CD4-positive, alpha-beta memory T cell (primary cell): ENCODE data around the gene OSCAR. TPM values are rescaled to one million over a fixed set of nuclear protein-coding genes. Genes with fewer than 3 reads are reported as not detected.

Experiments used
- CTCF ChIA-PET: fragments of 350-600 bp; sonication (Branson Sonifier 250); formaldehyde crosslinking; loops from one replicate; lab custom pipeline; 2021; ENCODE audit warnings: inconsistent platforms; ENCODE audit not compliant: partially characterized antibody; lab: Charles Lee
- POLR2A ChIA-PET: fragments of 350-600 bp; sonication (Branson Sonifier 250); formaldehyde crosslinking; loops from one replicate; lab custom pipeline; 2021; ENCODE audit not compliant: partially characterized antibody; lab: Charles Lee
- DNase-seq, 5 donors: peaks; one replicate each; pipeline versions ENCODE4 v3.0.0 to v3.0.0-alpha.2; 2020 to 2022; ENCODE audit warnings: mixed read lengths in 1 of 5
- H3K27ac ChIP-seq: one replicate; pipeline ENCODE4 v1.7.0; 2013; ENCODE audit warnings: low read depth, low read length
- H3K27me3 ChIP-seq: 2 replicates; pipeline ENCODE4 v1.7.0; 2013; ENCODE audit warnings: mild to moderate bottlenecking, low read length, moderate library complexity; ENCODE audit not compliant: insufficient read depth
- H3K36me3 ChIP-seq: 2 replicates; pipeline ENCODE4 v1.7.0; 2013; ENCODE audit warnings: mild to moderate bottlenecking, low read length, moderate library complexity; ENCODE audit not compliant: insufficient read depth
- H3K4me1 ChIP-seq: 2 replicates; pipeline ENCODE4 v1.7.0; 2013; ENCODE audit warnings: mild to moderate bottlenecking, low read length, moderate library complexity; ENCODE audit not compliant: insufficient read depth
- H3K4me3 ChIP-seq, 2 donors: one replicate each; pipeline ENCODE4 v1.7.0; 2013; ENCODE audit warnings: low read length in 2 of 2, mild to moderate bottlenecking in 1 of 2
- H3K9me3 ChIP-seq, 2 donors: one replicate each; pipeline ENCODE4 v1.7.0; 2013; ENCODE audit warnings: low read length in 2 of 2, control low read depth in 1 of 2; ENCODE audit not compliant: control insufficient read depth in 1 of 2
- H3K27ac Mint-ChIP-seq, 7 donors: one replicate each; pipeline ENCODE4 v1.8.0; 2020 to 2021; ENCODE audit warnings: mixed read lengths in 7 of 7, mild to moderate bottlenecking in 6 of 7, inconsistent platforms in 3 of 7, moderate library complexity in 3 of 7
- H3K27me3 Mint-ChIP-seq, 2 donors: one replicate each; pipeline ENCODE4 v1.8.0; 2020 to 2021; ENCODE audit warnings: mixed read lengths in 2 of 2
- H3K36me3 Mint-ChIP-seq, 2 donors: one replicate each; pipeline ENCODE4 v1.8.0; 2020 to 2021; ENCODE audit warnings: mixed read lengths in 2 of 2, inconsistent platforms in 1 of 2, mild to moderate bottlenecking in 1 of 2
- H3K4me1 Mint-ChIP-seq, 4 donors: one replicate each; pipeline ENCODE4 v1.8.0; 2020 to 2021; ENCODE audit warnings: mixed read lengths in 4 of 4, mild to moderate bottlenecking in 1 of 4
- H3K4me3 Mint-ChIP-seq, 8 donors: one replicate each; pipeline ENCODE4 v1.8.0; 2020 to 2021; ENCODE audit warnings: mixed read lengths in 8 of 8, mild to moderate bottlenecking in 7 of 8, moderate library complexity in 6 of 8, inconsistent platforms in 3 of 8
- H3K9me3 Mint-ChIP-seq, 8 donors: one replicate each; pipeline ENCODE4 v1.8.0; 2020 to 2021; ENCODE audit warnings: mixed read lengths in 8 of 8, mild to moderate bottlenecking in 5 of 8, inconsistent platforms in 3 of 8, moderate library complexity in 1 of 8
- intact Hi-C: fragments of 100-400 bp; cut with micrococcal nuclease; formaldehyde crosslinking; loops from one replicate; pipeline ENCODE4 v1.15.1; 2023
- polyA plus RNA-seq, 2 donors: library from polyadenylated mRNA; unstranded; fragments of 300-500 nt; fragmentation: Illumina TruSeq; gene quantifications; one replicate each; pipeline ENCODE4 v1.2.3, GENCODE V29; 2021
- total RNA-seq, 2 experiments: library from RNA; stranded (reverse); gene quantifications; one replicate each; pipeline ENCODE4 v1.2.3, GENCODE V29; 2021

Gene OSCAR
- total and polyA plus RNA-seq, 4 experiments from 2014 or later: 0.23 to 1.1 (median 0.64) TPM; not detected in 1

- peak overlapping the region in 4 of 7 donors; percentile 7 to 79 (median 37) for H3K27ac Mint-ChIP-seq
- no peak for DNase-seq
- peaks cover 61% of the 10 kb centered on the region for H3K36me3 ChIP-seq
- ChIA-PET CTCF (no interaction called here), POLR2A (interaction anchor here (1.3 kb wide), 1 partner anchor 60 kb away, joined by 3 read pairs; no protein-coding TSS in a partner anchor)
- H3K36me3 Mint-ChIP-seq: peaks cover 32 to 58% of the 10 kb centered on the region in 2 donors
- H3K9me3 Mint-ChIP-seq: no peaks in the 10 kb centered on the region
- peak overlapping the region in 1 of 8 donors; percentile 21 for H3K4me3 Mint-ChIP-seq
- peak overlapping the region; percentile 5 for H3K27ac ChIP-seq
- H3K9me3 ChIP-seq: no peaks in the 10 kb centered on the region
- peaks cover 41% of the 10 kb centered on the region for H3K4me1 ChIP-seq
- no peaks in the 10 kb centered on the region for H3K27me3 ChIP-seq
- peaks cover 24 to 45% (median 35%) of the 10 kb centered on the region in 4 donors for H3K4me1 Mint-ChIP-seq
- H3K27me3 Mint-ChIP-seq: no peaks in the 10 kb centered on the region
- no peak overlapping the region for H3K4me3 ChIP-seq
- intact Hi-C loops: no loop called here
These were observed 40.8 kb upstream of the OSCAR start for GRCh38 chr19:54141356-54141755.

DNA sequence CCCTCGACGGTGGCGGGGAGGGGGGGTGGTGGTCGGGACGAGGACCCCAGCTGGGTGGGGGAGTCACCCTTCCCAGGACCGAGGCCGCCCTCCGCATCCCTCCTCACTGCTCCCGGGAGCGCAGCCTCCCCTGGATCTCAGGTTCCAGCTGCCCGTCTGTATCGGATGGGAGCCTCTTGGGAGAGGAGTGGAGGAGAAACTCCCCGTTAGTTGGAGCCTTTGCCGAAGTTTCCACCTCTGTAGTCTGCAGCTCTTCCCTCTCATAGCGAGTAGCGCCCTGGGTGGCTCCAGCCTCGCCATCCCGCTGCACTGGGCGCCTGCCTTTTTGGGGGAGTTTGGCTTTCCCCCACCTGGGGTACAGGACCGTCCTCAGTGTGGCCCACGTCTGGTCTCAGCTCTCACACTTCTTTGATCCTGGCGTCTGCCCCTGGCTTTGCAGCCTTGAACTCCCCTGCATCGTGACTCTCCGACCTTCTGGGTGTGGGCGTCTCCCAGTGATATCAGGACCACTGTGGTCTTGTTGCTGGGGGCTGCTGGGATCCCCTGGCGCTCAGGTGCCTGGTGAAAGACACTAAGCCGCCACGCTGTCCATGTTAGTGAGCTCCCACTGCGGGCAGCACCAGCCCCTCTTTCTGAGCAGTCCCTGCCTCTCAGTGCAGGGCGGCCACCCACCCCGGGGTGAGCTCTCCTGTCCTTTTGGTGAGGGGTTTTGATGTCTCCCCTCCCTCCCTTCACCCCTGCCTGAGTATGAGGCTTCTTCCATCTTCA is 38.1 kb upstream of the OSCAR start:
- Mint-ChIP-seq H3K36me3 (peaks cover 17 to 34% of the 10 kb centered on the region in 2 donors), H3K27ac (peak overlapping the region; percentile 89 to 94 (median 94)), H3K27me3 (no peaks in the 10 kb centered on the region), H3K4me1 (peaks cover 29 to 58% (median 44%) of the 10 kb centered on the region in 4 donors), H3K9me3 (no peaks in the 10 kb centered on the region), H3K4me3 (peak overlapping the region; percentile 83 to 92 (median 88))
- Histone ChIP-seq H3K4me3 (peak overlapping the region; percentile 36 to 73), H3K4me1 (peaks cover 47% of the 10 kb centered on the region), H3K27me3 (no peaks in the 10 kb centered on the region), H3K36me3 (peaks cover 34% of the 10 kb centered on the region), H3K9me3 (no peaks in the 10 kb centered on the region), H3K27ac (peak overlapping the region; percentile 91)
- DNase-seq: peak in 1 of 5 donors; percentile 46
- intact Hi-C loops: no loop called here
- CTCF ChIA-PET: no interaction called here
- POLR2A ChIA-PET: interaction anchor here (0.7 to 5.2 kb wide), 7 partner anchors 11 to 61 kb away, joined by 3 to 131 read pairs (median 46); partner anchors contain the start of genes LENG1, MBOAT7, NDUFA3 and PRPF31

DNA sequence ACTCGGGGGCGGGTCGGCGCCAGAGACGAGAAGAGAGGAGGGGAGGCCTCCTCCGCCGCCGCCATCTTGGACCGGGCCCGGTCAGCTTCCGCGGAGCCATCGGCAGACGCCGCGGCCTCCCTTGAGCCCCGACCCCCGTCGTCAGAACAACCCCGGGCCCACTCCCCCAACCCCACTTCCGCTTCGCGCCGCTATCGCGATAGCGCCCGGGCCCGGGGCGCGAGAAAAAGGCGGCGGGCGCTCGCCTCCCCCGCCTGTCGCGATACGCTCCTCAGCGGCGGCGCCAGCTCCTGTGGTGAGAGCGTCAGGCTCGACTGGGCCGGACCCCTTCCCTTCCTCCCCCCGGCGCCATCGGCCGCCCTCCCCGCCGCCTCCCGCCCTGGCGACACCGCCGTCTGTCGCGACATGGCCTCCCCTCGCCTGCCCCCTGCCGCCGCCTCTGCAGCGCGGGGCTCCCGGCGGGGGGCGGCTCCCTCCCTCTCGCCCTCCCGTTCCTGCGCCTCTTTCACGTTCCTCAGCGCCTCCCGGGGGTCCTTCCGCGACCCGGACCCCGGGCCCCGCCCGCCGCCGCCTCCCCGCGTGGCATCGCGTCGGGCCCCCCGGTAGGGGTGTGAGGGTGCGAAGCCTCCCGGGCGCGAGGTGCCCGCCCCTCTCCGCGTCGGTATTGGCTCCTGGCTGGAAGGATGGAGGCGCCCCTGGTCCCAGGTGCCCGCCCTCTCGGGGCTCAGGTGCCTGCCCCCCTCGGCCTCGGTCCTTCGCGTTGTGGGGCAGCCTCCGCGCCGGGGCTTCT is 37.3 kb upstream of the OSCAR start, which contains the start of gene CNOT3:
TSS of gene CNOT3 (plus strand) at position 64 of the 790 bp plus-strand sequence. CDS start 5,217 bp downstream, outside the sequence.
- Histone ChIP-seq H3K9me3 (no peaks in the 10 kb centered on the region), H3K36me3 (peaks cover 26% of the 10 kb centered on the region), H3K4me1 (peaks cover 47% of the 10 kb centered on the region), H3K4me3 (peak within 1 kb of the TSS; percentile 73 to 87), H3K27me3 (no peaks in the 10 kb centered on the region), H3K27ac (peak within 1 kb of the TSS; percentile 91)
- intact Hi-C loops: loop anchor here (1.0 kb wide), 5 partner anchors 21 to 271 kb away; partner anchors contain the start of genes LENG1, MYADM, NDUFA3 and PRPF31
- Mint-ChIP-seq H3K4me1 (peaks cover 29 to 58% (median 44%) of the 10 kb centered on the region in 4 donors), H3K9me3 (no peaks in the 10 kb centered on the region), H3K27ac (peak within 1 kb of the TSS; percentile 91 to 94 (median 94)), H3K27me3 (no peaks in the 10 kb centered on the region), H3K4me3 (peak within 1 kb of the TSS; percentile 89 to 93 (median 90)), H3K36me3 (peaks cover 9 to 26% of the 10 kb centered on the region in 2 donors)
- peak in 3 of 5 donors; percentile 26 to 64 (median 32) for DNase-seq
- ChIA-PET CTCF (interaction anchor here (1.0 to 1.6 kb wide), 8 partner anchors 21 to 253 kb away, joined by 3 to 15 read pairs (median 5); partner anchors contain the start of genes LENG1, MBOAT7, PRPF31 and TFPT), POLR2A (interaction anchor here (0.6 to 5.2 kb wide), 27 partner anchors 11 to 1269 kb away, joined by 3 to 131 read pairs (median 6); partner anchors contain the start of genes LENG1, LENG8, LENG9 and MBOAT7)

GRCh38 chr19:54136864-54137698 is 36.5 kb upstream of the OSCAR start:
- intact Hi-C loops: loop anchor here (1.0 kb wide), 5 partner anchors 22 to 270 kb away; partner anchors contain the start of genes LENG1, MYADM, NDUFA3 and PRPF31
- H3K36me3 ChIP-seq: peaks cover 18% of the 10 kb centered on the region
- CTCF ChIA-PET: interaction anchor here (0.9 to 1.6 kb wide), 10 partner anchors 13 to 254 kb away, joined by 3 to 15 read pairs (median 5); partner anchors contain the start of genes LENG1, MBOAT7, PRPF31 and TFPT
- H3K9me3 Mint-ChIP-seq: no peaks in the 10 kb centered on the region
- H3K4me3 ChIP-seq: peak overlapping the region; percentile 73 to 87
- H3K27me3 ChIP-seq: no peaks in the 10 kb centered on the region
- peak overlapping the region; percentile 87 to 93 (median 90) for H3K4me3 Mint-ChIP-seq
- peak; percentile 99 to 100 (median 100) for DNase-seq
- peak overlapping the region; percentile 87 to 94 (median 92) for H3K27ac Mint-ChIP-seq
- POLR2A ChIA-PET: interaction anchor here (0.6 to 5.2 kb wide), 30 partner anchors 10 to 1270 kb away, joined by 3 to 131 read pairs (median 6); partner anchors contain the start of genes LENG1, LENG8, LENG9 and MBOAT7
- H3K4me1 Mint-ChIP-seq: peaks cover 28 to 54% (median 41%) of the 10 kb centered on the region in 4 donors
- H3K4me1 ChIP-seq: peaks cover 43% of the 10 kb centered on the region
- no peaks in the 10 kb centered on the region for H3K9me3 ChIP-seq
- H3K36me3 Mint-ChIP-seq: peaks cover 4 to 20% of the 10 kb centered on the region in 2 donors
- H3K27me3 Mint-ChIP-seq: no peaks in the 10 kb centered on the region
- H3K27ac ChIP-seq: peak overlapping the region; percentile 91

GRCh38 chr19:54136086-54136863 is 35.7 kb upstream of the OSCAR start:
- Histone ChIP-seq H3K36me3 (peaks cover 11% of the 10 kb centered on the region), H3K27ac (peak overlapping the region; percentile 16), H3K9me3 (no peaks in the 10 kb centered on the region), H3K4me3 (peak overlapping the region; percentile 72 to 87), H3K4me1 (peaks cover 40% of the 10 kb centered on the region), H3K27me3 (no peaks in the 10 kb centered on the region)
- intact Hi-C loops: no loop called here
- H3K9me3 Mint-ChIP-seq: no peaks in the 10 kb centered on the region
- peak overlapping the region; percentile 87 to 93 (median 92) for H3K27ac Mint-ChIP-seq
- CTCF ChIA-PET: interaction anchor here (0.5 to 1.6 kb wide), 10 partner anchors 14 to 254 kb away, joined by 3 to 15 read pairs (median 5); partner anchors contain the start of genes LENG1, PRPF31 and TFPT
- peaks cover 0 to 20% of the 10 kb centered on the region in 2 donors for H3K36me3 Mint-ChIP-seq
- POLR2A ChIA-PET: interaction anchor here (0.8 to 5.2 kb wide), 22 partner anchors 9 to 1271 kb away, joined by 3 to 131 read pairs (median 8); partner anchors contain the start of genes LENG1, LENG8, LENG9 and MBOAT7
- peaks cover 22 to 51% (median 36%) of the 10 kb centered on the region in 4 donors for H3K4me1 Mint-ChIP-seq
- H3K4me3 Mint-ChIP-seq: peak overlapping the region; percentile 87 to 93 (median 90)
- H3K27me3 Mint-ChIP-seq: no peaks in the 10 kb centered on the region
- peak in 1 of 5 donors; percentile 29 for DNase-seq
